Measurements from ENCODE around the gene GPR171.

DNA sequence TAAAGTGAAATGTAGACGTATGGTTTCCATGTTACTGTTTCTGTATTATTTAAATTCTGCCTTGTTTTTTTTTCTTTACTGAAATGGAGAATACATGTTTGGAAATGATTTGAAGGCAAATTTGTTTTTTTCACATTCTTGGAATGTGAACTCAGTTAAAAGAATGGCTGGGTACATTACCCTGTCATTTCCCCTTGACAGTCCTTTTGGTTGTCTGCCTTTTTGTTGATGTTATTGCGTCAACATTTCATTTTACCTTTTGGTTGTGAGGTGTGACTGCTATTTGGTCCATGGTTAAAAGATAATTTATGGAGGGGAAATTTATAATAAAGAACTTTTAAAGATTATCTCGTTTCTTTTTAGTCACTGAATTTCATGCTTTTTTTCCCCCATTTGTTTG is 3.2 kb upstream of the GPR171 start:
- TF ChIP-seq EZH2 (IDR thresholded peaks at IDR 0.05; ENCODE audit: borderline replicate concordance, insufficient read depth, low read length, poor library complexity, severe bottlenecking): no peak
- TF ChIP-seq, protein P1, sequence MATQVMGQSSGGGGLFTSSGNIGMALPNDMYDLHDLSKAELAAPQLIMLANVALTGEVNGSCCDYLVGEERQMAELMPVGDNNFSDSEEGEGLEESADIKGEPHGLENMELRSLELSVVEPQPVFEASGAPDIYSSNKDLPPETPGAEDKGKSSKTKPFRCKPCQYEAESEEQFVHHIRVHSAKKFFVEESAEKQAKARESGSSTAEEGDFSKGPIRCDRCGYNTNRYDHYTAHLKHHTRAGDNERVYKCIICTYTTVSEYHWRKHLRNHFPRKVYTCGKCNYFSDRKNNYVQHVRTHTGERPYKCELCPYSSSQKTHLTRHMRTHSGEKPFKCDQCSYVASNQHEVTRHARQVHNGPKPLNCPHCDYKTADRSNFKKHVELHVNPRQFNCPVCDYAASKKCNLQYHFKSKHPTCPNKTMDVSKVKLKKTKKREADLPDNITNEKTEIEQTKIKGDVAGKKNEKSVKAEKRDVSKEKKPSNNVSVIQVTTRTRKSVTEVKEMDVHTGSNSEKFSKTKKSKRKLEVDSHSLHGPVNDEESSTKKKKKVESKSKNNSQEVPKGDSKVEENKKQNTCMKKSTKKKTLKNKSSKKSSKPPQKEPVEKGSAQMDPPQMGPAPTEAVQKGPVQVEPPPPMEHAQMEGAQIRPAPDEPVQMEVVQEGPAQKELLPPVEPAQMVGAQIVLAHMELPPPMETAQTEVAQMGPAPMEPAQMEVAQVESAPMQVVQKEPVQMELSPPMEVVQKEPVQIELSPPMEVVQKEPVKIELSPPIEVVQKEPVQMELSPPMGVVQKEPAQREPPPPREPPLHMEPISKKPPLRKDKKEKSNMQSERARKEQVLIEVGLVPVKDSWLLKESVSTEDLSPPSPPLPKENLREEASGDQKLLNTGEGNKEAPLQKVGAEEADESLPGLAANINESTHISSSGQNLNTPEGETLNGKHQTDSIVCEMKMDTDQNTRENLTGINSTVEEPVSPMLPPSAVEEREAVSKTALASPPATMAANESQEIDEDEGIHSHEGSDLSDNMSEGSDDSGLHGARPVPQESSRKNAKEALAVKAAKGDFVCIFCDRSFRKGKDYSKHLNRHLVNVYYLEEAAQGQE (IDR thresholded peaks at IDR 0.05; ENCODE audit: borderline replicate concordance): no peak
- TF ChIP-seq, protein P2, sequence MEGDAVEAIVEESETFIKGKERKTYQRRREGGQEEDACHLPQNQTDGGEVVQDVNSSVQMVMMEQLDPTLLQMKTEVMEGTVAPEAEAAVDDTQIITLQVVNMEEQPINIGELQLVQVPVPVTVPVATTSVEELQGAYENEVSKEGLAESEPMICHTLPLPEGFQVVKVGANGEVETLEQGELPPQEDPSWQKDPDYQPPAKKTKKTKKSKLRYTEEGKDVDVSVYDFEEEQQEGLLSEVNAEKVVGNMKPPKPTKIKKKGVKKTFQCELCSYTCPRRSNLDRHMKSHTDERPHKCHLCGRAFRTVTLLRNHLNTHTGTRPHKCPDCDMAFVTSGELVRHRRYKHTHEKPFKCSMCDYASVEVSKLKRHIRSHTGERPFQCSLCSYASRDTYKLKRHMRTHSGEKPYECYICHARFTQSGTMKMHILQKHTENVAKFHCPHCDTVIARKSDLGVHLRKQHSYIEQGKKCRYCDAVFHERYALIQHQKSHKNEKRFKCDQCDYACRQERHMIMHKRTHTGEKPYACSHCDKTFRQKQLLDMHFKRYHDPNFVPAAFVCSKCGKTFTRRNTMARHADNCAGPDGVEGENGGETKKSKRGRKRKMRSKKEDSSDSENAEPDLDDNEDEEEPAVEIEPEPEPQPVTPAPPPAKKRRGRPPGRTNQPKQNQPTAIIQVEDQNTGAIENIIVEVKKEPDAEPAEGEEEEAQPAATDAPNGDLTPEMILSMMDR (IDR thresholded peaks at IDR 0.05; ENCODE audit: poor library complexity, severe bottlenecking): no peak
- no peak for TF ChIP-seq POLR2AphosphoS5 (IDR thresholded peaks at IDR 0.05)
- no peak for TF ChIP-seq RAD21 (conservative IDR thresholded peaks at IDR 0.05)
- no peak for TF ChIP-seq EP300 (conservative IDR thresholded peaks at IDR 0.05; ENCODE audit: poor library complexity, severe bottlenecking)
- TF ChIP-seq TAF1 (IDR thresholded peaks at IDR 0.05; ENCODE audit: low read depth): no peak
- TF ChIP-seq MXI1 (conservative IDR thresholded peaks at IDR 0.05; ENCODE audit: poor library complexity, severe bottlenecking): no peak
